Dedifferentiated amniotic fluid mesenchymal stem cell (primary cell): ENCODE results near the gene RABL2A.
"Not testable (repeated sequence)": the region's sequence is repeated elsewhere in the genome, so short reads cannot be mapped to it uniquely, and the experiment has no call there.

Source experiments
- DNase-seq: peaks from one replicate; pipeline ENCODE4 v3.0.0-alpha.2; 2016; ENCODE audit errors: extremely low spot score

The RABL2A gene

GRCh38 chr2:113685471-113685870 lies 58.4 kb downstream of the RABL2A start:
- DNase-seq, result no peak

GRCh38 chr2:113686537-113686936 lies 59.5 kb downstream of the RABL2A start:
- no peak for DNase-seq

GRCh38 chr2:113690871-113691270 lies 63.8 kb downstream of the RABL2A start:
- DNase-seq, result not testable (repeated sequence)
